Right kidney (tissue), 1 donor: ENCODE data around the gene CD93.

Experiments
- DNase-seq: peaks from one replicate; pipeline ENCODE4 v3.0.0-alpha.2; 2016

The CD93 gene

DNA sequence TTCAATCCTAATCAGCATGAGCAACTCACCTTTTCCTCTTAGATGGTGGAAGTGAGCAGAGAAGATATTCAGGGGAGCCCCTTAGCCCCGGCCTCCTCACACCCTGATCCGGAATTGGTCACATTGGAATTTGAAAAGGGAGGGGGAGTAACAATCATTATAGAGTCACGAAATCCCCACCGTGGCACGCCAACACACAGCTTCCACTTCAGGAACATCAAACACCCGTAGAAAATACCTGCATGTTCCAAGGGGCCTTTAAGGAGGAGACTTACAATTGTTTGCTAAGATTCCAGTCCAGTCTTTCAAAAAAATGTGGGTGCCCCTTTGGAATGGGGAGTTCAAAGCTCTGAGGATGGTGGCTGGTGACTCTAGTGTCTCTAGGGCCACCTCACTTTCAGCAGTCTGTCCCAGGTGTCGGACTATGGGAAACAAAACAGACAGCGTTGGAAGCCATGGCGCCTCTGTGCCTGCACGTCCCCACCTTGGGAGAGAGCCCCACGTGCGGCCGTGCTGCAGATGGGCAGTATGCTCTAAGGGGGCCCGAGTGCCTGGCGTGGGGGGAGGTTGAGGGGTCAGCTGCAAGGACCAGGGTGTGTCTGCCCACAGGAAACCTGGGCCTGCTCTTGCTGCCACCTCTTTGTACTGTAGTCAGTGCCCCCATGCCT lies 2.4 kb downstream of the CD93 start:
- no peak for DNase-seq

DNA sequence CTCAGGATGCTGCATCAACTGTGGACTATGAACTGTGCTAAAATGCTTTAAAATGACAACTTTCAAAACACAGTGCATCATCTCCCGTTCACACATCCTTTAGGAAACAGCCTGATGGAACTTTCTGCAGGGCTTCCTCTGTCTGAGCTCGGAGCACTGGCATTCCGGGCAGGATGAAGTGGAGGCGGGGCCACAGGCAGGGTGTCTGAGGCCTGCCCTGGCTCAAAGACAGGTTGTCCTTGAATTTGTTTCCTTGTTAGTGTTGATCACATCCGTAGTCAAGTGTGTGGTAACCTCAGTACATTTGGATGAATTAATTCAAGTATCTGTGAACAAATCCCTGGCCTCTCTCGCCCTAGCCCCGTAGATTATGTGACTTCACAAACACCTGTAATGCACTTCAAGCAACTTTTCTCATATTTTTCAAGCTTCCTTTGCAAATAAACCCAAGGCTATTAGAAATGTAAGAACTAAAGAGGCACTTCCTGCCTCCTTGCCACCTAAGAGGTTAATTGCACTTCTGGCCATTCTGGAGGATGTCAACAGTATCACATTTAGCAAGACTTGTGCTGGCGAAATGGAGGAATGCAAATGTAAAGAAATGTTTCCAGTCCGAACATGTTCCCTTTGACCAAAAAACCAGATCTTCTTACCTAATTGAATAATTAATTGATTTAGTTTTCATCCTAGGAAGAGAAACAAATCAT lies 3.1 kb downstream of the CD93 start:
- no peak for DNase-seq

DNA sequence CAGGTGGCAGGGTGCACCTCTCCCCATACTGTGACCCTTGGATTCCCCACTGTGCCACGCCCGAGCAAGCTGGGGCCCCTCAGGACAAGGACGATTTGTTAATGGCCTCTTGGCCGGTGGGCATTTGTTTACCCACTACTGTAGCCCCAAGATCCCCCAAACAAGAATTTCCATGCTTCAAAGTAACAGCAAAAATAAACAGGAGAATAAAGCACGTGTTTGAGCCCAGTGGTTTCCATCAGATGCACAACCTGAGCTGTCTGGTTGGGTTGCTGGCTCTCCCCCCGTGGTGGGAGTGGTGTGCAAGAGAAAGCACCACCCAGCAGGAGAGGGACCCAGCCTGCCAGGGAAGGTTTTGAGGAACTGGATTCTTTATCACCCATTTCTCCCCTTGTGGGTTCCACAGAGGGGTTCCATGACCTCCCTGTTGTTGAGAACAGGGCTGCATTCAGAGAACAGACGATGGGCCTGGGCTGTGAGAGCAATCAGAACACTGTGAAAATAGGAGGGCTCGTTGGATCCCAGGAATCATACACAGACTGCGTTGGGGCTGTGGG lies 4.8 kb downstream of the CD93 start:
- no peak for DNase-seq

DNA sequence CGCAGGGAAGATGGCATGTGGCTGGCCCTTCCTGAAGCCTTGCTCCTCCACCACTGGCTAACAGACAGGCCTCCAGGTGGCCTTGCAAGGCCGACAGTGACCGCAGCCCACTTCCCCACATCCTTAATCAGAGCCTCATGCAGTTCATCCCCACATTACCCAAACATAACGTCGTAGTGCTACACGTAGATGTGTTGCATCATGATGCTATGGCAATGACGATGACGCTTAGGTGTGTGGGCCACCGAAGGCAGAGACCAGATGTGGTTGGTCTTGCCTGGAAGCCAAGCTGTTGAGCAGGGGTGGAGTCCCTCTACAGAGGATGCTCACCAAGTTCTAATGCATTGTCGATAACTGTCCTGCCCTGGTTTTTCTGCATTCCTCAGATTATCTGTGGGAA lies 5.6 kb downstream of the CD93 start:
- DNase-seq = no peak

DNA sequence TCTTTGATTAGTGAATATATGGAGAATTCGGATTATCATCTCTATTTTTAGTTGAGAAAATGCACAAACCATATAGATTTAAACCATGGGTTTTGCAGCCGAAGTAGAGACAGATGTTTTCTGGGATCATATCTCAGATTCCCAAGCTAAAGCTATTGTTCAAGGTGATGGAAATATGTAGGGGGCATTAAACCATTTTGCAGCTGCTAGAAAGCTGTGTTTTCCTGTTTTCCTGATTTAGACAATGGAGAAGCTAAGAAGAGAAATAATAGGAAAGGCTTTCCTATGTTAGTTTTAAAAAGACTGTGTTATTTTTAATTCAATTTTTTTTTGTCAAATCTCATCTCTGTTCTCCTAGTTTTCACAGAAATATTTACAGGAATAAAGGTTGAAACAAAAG lies 6.2 kb downstream of the CD93 start:
- DNase-seq = no peak

DNA sequence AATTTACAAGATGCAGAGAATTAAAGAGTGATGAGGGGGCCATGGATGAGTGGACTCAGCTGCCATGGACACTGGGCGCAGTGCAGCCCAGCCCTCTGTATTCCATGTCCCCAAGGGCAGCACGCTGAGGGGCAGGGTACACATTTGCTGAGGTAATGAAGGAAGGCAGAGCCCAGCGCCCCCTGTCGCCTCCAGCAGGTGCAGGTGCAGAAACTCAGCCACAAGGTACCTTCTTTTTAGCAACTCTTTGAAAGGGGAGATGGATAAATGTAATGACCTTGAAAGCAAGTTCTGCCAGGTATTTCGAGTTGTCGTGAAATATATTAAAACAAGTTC lies 7.1 kb downstream of the CD93 start:
- DNase-seq = no peak

DNA sequence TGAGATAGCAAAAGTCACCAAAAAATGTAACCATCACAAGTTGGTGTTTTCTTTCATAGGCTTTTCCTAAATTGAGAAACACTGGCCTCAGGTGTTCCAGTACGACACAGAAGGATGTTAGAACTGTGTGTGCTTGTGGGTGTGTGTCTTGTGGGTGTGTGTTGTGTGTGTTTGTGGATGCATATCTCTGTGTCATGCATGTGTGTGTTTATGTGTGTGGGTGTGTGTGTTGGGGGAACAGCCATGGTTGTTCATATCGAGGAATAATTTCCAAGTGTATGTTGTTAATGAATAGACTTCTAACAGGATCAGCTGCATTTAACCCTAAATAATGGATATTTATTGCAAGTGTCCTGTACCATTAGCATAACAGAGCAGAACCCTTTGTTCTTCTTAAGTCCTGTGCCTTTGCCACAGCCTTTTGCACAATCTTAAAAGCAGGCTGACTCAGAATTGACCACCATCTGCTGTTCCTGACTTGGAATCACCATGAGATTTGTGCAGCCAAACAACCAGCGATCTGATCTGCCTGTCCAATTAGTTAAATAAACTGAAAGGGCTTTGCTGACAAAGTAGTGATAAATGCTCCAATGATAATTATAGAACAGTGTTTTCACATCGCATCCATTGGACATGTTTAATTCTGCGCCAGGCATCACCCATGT lies 7.6 kb downstream of the CD93 start:
- DNase-seq = no peak

DNA sequence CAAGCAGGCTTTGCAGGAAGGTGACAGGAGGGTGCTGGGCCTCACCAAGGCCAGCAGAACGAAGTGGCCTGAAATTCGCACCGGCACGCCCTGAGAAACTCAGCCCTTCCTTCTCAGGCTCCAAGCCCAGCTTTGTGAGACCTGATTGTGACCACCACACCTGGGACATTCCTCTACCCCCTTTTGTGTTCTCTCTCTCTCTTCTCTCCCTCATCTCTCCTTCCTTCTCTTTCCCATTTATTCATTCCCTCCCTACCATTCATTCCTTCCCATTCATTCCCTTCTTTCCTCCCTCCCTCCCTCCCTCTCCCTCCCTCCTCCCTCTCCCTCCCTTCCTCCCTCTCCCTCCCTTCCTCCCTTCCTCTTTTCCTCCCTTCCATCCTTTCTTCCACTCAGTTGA lies 8.8 kb downstream of the CD93 start:
- DNase-seq = no peak

DNA sequence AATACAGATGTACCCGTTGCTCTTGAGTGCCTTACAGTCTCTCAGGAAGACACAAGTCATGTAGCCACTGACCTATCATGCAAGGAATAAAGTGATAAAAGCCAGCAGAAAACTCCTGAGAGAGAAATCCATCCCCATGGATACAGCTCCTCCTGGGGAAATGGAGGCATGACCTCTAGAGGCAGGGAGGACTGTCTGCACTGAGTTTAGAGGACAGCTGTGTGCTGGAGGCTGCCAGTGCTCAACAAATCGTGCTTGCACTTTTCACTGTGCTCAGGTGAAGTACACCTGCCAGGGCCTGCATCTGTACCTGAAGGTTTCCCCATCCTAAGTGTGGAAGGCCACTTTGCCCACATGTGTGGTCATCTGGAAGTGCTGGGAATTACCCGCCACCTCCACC lies 12.1 kb downstream of the CD93 start:
- DNase-seq = no peak

DNA sequence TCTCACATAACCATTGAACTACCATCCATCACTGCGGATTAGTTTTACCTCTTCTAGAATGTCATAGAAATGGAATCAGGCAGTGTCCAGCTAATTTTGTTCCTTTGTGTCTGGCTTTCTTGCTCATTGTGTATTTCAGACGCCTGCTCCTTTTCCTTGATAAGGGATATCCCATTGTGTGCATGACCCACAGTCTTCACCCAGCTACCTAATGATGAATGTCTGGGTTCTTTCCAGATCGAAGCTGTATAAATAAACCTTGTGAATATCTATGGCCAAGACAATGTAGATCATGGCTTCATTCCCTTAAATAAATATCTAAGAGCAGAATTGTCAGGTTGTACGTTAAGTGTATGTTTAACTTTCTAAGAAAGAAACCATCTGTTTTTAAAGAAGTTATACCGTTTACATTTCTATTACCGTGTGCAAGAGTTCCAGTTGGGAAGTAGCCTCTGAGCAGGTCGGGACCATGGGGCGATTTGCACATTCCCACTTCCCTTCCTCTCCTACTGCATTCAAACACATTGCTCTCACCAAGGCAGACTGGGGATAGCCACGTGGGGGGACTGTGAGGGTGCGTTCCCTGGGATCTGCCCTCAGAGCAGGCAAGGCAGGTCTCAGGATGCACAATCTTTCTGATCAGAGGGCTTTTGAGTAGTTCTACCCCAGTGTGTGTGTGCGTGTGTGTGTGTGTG lies 13.1 kb downstream of the CD93 start:
- DNase-seq = no peak

DNA sequence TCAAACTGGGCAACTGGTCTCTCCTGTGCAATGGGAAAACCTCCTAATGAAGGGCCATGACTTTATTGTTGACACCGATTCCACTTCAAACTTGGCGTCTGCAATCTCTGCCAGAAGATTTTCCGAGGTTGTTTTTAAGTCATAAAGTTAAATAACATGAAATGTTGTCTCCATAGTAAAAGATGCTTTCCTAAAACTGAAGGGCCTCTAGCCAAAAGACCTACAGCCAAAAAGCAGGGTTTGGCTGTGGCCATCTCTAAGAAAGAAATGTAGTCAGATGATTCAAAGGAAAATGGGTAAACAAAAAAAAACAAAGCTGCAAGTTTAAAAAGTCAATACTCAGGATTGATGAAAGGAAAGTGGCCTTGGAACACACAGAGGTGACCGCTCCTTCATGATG lies 14.1 kb downstream of the CD93 start:
- no peak for DNase-seq

DNA sequence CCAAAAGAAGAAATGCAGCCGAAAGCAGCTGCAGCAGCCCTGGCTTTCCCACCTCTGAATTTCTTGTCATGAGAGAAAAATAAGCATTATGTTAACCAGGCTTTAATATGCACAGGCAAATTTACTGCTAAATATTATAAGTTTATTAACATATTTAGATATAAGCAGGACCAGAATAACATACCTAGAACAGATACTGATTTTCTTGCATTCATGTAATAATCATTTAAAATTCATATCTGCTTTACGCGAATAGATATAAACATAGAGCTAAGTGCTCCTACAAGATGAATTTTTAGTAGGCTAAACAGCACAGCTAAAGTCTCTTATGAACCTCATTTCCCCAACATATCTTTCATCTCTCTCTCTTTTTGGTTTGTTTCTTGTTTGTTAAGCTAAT lies 14.7 kb downstream of the CD93 start:
- no peak for DNase-seq

DNA sequence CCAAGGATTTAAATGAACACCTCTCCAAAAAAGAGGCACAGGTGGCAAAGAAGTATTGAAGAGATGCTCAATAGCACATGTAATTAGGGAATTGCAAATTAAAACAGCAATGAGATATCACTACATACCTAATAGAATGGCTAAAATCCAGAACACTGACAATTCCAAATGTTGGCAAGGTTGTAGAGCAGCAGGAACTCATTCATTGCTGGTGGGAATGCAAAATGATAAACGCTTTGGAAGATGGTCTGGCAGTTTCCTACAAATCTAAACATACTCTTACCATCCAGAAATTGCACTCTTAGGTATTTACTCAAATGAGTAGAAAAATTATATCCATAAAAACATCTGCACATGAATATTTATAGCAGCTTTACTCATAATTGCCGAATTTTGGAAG lies 17.0 kb downstream of the CD93 start:
- DNase-seq = no peak

DNA sequence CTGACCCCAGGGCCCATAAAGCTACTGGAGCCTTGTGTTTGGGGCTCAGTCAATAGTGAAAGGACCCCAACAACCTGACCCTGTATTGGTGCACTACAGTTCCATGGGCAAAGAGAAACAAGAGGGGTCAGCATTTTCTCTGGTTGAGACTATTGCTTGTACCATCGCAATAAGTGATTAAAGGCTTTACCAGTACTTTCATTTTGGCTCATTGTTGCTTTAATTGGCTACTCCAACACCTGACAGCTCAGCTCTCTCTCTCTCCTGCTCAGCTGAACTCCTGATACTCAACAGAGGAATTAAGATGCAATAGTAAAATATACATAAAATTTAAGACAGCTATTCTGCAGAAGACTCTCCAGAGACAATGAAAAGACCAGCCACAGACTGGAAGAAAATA lies 17.8 kb downstream of the CD93 start:
- no peak for DNase-seq

DNA sequence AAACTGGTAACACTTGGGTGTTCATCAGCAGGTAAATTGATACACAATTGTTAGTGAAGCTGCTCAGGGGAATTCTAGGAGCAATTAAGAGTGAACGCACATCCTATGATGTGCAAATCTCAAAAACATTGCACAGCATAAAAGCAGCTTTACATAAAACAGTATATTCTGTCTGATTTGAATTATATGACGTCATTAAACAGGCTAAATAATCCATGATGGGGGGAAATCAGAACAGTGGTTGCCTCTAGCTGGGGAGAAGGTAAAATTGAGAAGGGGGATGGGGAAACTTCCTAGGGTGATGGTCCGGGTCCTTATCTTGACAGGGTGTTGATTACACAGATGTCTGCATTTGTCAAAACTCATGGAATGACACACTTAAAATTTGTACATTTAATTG lies 19.4 kb downstream of the CD93 start:
- no peak for DNase-seq

DNA sequence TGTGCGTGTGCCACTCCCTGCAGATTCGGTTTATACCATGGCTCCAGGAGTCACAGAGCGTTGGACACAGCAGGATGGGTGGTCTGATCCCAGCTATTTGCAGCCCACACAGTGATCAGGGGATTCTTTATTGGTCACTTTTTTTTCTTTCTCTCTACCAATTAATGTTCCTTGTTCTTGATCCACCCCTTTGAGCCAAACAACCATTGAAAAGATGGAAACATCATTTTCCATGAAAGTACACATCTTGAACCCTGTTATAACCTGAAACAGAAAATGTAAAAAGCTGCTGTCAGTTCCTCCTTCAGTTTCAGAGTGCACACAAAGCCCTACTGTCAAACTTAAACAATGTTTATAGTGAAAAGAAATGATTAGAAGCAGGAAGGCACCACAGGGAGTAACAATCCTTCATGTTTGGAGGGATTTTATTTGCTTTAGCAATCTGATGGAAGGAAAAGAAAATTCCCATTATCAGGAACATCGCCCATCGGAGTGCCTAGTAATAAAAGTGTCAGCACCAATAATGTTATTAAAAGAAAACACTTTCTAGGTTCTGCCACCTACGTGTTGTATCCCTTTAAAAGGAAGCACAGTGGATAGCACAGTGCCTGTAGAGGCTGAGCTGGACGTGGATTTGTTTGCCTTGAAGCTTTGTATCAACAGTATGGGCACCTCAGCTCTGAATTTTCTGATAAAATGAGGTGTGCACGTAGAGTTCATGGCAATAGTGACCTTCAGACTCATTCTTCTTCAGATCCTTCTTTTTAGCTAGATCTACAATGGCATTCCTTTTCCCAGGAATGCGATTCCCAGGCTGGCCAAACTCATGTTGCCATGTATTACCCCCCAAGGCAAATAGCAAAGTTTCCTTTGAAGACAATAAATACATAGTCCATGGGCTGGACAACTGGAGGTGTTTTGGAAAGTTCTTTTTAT lies 20.6 kb downstream of the CD93 start:
- DNase-seq = no peak

DNA sequence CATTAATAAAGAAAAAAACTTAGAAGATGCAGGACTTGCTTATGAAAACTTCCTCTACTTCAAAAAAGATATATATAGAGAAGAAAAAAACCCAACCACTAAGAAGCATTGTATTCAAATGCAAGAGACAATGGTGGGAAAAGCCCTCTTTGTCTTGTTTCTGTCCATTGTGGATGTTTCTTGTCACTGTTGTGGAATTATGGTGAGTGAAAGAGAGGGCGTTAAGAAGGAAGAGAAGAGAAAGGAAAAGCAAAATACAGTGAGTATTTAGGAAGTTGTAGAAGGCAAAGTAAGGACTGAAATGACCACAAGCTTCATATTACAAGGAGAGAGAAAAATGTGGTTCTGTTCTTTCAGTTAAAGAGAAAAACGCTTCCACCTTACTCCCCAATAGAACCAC lies 22.5 kb downstream of the CD93 start:
- no peak for DNase-seq

DNA sequence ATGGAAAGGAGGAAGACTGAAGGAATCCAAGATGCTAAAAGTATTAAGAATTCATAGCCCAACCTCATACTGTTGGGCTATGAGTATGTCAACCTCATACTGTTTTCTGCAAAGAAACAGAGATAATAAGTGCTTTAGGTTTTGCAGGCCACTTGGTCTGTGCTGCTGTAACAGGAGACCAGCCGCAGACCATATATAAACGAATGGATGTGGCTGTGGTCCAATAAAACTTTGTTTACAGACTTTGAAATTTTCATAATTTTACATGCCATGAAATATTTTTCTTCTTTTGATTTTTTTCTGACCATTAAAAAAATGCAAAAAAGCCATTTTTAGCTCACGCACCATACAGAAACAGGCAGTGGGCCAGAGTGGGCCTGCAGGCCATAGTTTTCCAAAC lies 23.0 kb downstream of the CD93 start:
- DNase-seq = no peak

DNA sequence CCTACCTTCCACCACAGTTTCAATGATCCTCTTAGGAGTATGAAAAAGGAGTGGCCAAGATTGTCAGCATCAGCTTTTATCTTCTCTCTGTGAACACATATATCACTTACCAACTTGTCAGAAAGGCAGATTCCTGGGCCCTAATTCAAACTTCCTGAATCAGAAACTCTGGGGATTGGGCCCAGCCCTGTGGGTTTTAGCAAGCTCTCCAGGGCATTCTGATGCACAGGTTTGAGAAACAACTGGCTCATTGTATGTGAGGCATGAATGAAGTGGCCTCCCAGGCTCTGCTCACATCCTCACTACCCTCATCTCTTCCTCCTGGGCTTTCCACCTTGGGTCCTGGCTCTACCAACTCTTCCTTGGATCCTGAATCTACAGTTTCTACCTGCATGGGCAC lies 23.5 kb downstream of the CD93 start:
- no peak for DNase-seq

DNA sequence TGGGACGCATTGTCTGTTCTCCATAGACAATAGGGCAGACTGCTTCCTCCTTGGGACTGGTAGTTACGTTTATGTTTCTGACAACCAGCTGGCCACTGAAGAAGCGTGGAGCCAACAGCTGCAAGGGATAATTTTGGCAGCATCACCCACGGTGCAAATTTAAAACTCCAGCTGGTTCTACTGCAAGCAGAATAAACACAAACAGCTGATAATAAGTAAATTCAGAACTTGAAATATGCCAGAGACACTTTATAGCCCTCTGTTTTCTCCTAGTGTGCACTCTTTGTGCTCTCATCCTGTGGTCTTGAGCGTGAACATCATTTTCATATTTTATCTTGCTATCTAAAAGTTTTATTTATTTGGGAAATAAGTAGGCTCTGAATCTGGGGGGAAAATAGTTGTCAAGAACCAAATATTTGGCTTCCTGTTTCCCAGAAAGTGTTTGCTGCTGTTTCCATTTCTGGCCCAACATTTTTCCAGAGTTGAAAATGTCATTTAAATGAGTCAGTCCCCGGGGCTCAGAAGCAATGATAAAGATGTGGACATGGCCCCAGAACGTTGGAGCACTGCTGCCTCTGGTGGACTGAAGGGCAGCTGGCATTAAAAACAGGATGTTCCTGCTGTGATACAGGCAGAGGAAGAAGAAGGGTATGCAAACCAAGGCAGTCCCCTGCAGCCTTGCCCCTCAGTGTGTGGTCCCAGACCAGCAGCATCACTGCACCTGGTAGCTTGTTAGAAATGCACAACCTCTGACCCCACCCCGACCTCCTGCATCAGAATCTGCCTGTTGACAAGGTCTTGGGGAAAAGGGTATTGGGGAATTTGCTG lies 24.2 kb downstream of the CD93 start:
- DNase-seq = no peak

DNA sequence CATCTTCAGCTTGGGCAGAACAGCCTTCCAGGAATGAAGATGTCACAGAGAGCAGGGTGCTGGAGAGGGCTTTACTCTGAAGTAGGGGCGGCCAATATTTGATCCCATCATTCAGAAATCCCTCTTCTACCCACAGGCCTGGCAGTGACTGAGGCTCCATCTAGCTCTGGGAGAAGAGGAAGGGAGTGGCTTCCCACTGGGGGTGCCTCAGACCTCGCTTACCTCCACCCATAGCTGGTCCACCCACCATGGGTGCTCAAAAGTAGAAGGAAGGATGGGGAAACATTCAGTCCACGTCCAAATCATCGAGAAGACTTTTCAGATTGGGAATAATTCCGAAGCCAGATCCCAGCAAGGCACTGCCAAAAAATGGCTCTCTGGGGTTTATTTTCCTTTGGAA lies 24.9 kb downstream of the CD93 start:
- DNase-seq = no peak
